Adrenal gland (tissue), 12 donors: Measurements from ENCODE around the gene ARL6IP4. TPM values are rescaled to one million over a fixed set of nuclear protein-coding genes. Genes with fewer than 3 reads are reported as not detected.

Experiments
- DNase-seq, 7 donors: peaks; one replicate each; pipeline ENCODE4 v3.0.0-alpha.2; 2019 to 2020
- H3K27ac ChIP-seq, 5 donors: fragments of 200-600 bp; sonication (generic) in 4 of 5; 1 replicate in 3 of 5; 2 replicates in 2 of 5; pipeline versions ENCODE4 v1.5.1 to v1.8.0; 2016 to 2020; ENCODE audit warnings: mild to moderate bottlenecking in 1 of 5
- H3K27me3 ChIP-seq: fragments of 200-600 bp; 2 replicates; pipeline ENCODE4 v1.8.0; 2021
- H3K36me3 ChIP-seq, 2 donors: fragments of 200-600 bp; replicated peaks in 1 of 2; 1 replicate in 1 of 2; 2 replicates in 1 of 2; pipeline versions ENCODE4 v1.5.1 to v1.8.0; 2018 to 2022
- H3K4me1 ChIP-seq, 2 donors: fragments of 200-600 bp; replicated peaks in 1 of 2; 1 replicate in 1 of 2; 2 replicates in 1 of 2; pipeline versions ENCODE4 v1.5.1 to v1.8.0; 2018 to 2021
- H3K4me3 ChIP-seq, 4 donors: fragments of 200-600 bp; sonication (generic) in 3 of 4; one replicate each; pipeline ENCODE4 v1.5.1; 2016 to 2018
- H3K9me3 ChIP-seq, 3 donors: fragments of 200-600 bp; sonication (generic) in 1 of 3; replicated peaks in 1 of 3; 1 replicate in 2 of 3; 2 replicates in 1 of 3; pipeline versions ENCODE4 v1.5.1 to v1.8.0; 2016 to 2021
- CTCF ChIP-seq, 6 experiments: fragments of 450-650 bp in 4 of 6; fragments of 200-600 bp in 2 of 6; sonication (generic) in 1 of 6; IDR thresholded peaks; 1 replicate in 5 of 6; 2 replicates in 1 of 6; pipeline versions ENCODE4 v1.5.1 to v1.8.0; 2016 to 2021; ENCODE audit warnings: antibody characterized with exemption in 6 of 6, mild to moderate bottlenecking in 2 of 6, moderate library complexity in 1 of 6
- POLR2A ChIP-seq, 2 donors: fragments of 450-650 bp; IDR thresholded peaks; one replicate each; pipeline ENCODE4 v1.6.1; 2017; ENCODE audit warnings: antibody characterized with exemption in 2 of 2, mild to moderate bottlenecking in 2 of 2, moderate library complexity in 1 of 2
- WGBS, 4 donors: extraction: QIAGEN DNeasy Blood & Tissue Kit in 2 of 4; methylation state at CpG; one replicate each; pipeline versions ENCODE4 v1.1.5 to v1.1.7; 2013 to 2017; 5-methylcytosine and 5-hydroxymethylcytosine counted together
- intact Hi-C, 2 donors: fragments of 100-400 bp; cut with DNase I; formaldehyde crosslinking; loops; one replicate each; pipeline versions ENCODE4 v1.14.1 to v1.15.0; 2022 to 2023
- polyA plus RNA-seq, 3 donors: library from polyadenylated mRNA; stranded (reverse); fragments of 200-250 nt in 2 of 3; fragments of 350-450 nt in 1 of 3; fragmentation: Illumina TruSeq in 1 of 3; extraction: RNeasy Lipid Tissue Mini Kit (QIAGEN cat#74804) in 1 of 3; gene quantifications; one replicate each; pipeline ENCODE4 v1.2.3, GENCODE V29; 2013 to 2014
- total RNA-seq, 9 donors: library from RNA; depleted of rRNA in 4 of 9; stranded (reverse); fragments of >200 nt in 4 of 9; fragments of 120-200 nt in 1 of 9; fragmentation: NEBNext Ultra II Directional in 1 of 9; extraction: Animal tissue kit (Norgen Biotek cat#: 25700) in 1 of 9; gene quantifications; one replicate each; pipeline versions ENCODE4 v1.1.0 to v1.2.4, GENCODE V29; 2013 to 2023
- donor health status: healthy with polysubstance abuse.
- donor health status: Bipolar disorder and iron deficiency.
- donor health status: DM: yes; HTN: yes; CAD: no.
- donor health status: DM: no; HTN: no; CAD: no.
- donor health status: DM: no; HTN: no; CAD: no.
- donor health status: DM: yes; HTN: yes; CAD: no.

The ARL6IP4 gene
- total and polyA plus RNA-seq, 12 donors = 192 to 709 (median 296) TPM

GRCh38 chr12:122982963-122983788, 2.7 kb downstream of the ARL6IP4 start:
- 54 to 71% (median 62%) methylated on average over 4 to 21 of the region's 21 CpGs for WGBS, 4 donors

GRCh38 chr12:122983789-122984515, 3.5 kb downstream of the ARL6IP4 start:
- WGBS, 4 donors = 19 to 28% (median 24%) methylated on average over 6 to 9 of the region's 9 CpGs
- intact Hi-C loops = loop anchor here in 1 of 2 donors (5.0 kb wide), 2 partner anchors 168 to 253 kb away; partner anchors contain the start of gene PITPNM2
- Histone ChIP-seq H3K36me3 (peaks cover 0 to 36% of the 10 kb centered on the region in 2 donors), H3K27me3 (no peaks in the 10 kb centered on the region), H3K9me3 (no peaks in the 10 kb centered on the region), H3K4me1 (peaks cover 44 to 62% of the 10 kb centered on the region in 2 donors), H3K4me3 (no peak overlapping the region), H3K27ac (peak overlapping the region in 4 of 5 donors; percentile 49 to 90 (median 88))
- TF ChIP-seq POLR2A (IDR thresholded peaks at IDR 0.05) (no peak), CTCF (IDR thresholded peaks at IDR 0.05) (no peak)
- DNase-seq = peak in 2 of 7 donors; percentile 34 to 35

More at GRCh38 chr12:122982963-122983788, 2.7 kb downstream of the ARL6IP4 start:
- TF ChIP-seq POLR2A (IDR thresholded peaks at IDR 0.05) (no peak), CTCF (IDR thresholded peaks at IDR 0.05) (no peak)
- Histone ChIP-seq H3K36me3 (peaks cover 0 to 33% of the 10 kb centered on the region in 2 donors), H3K9me3 (no peaks in the 10 kb centered on the region), H3K27ac (peak overlapping the region in 4 of 5 donors; percentile 49 to 90 (median 88)), H3K4me3 (no peak overlapping the region), H3K27me3 (no peaks in the 10 kb centered on the region), H3K4me1 (peaks cover 44 to 63% of the 10 kb centered on the region in 2 donors)
- intact Hi-C loops = loop anchor here in 1 of 2 donors (5.0 kb wide), 2 partner anchors 169 to 254 kb away; partner anchors contain the start of gene PITPNM2
- peak in 1 of 7 donors; percentile 42 for DNase-seq

GRCh38 chr12:122984612-122985337, 4.3 kb downstream of the ARL6IP4 start:
- no peaks in the 10 kb centered on the region for H3K27me3 ChIP-seq
- intact Hi-C loops = loop anchor here (5.0 kb wide), 3 partner anchors 168 to 253 kb away; partner anchors contain the start of gene PITPNM2 (in 1 of the 2)
- H3K36me3 ChIP-seq = peaks cover 0 to 42% of the 10 kb centered on the region in 2 donors
- peak in 1 of 2 donors; percentile 20 for TF ChIP-seq POLR2A (IDR thresholded peaks at IDR 0.05)
- no peak for TF ChIP-seq CTCF (IDR thresholded peaks at IDR 0.05)
- no peaks in the 10 kb centered on the region for H3K9me3 ChIP-seq
- WGBS, 4 donors = 9 to 21% (median 10%) methylated on average over 24 to 34 of the region's 34 CpGs
- no peak overlapping the region for H3K4me3 ChIP-seq
- H3K4me1 ChIP-seq = peaks cover 41 to 54% of the 10 kb centered on the region in 2 donors
- peak overlapping the region; percentile 2 to 90 (median 87) for H3K27ac ChIP-seq
- DNase-seq = peak; percentile 57 to 88 (median 83)
